Measurements from ENCODE around the gene SLC8A2. TPM values are rescaled to one million over a fixed set of nuclear protein-coding genes. Genes with fewer than 3 reads are reported as not detected.

Gene SLC8A2
- total RNA-seq, 4 donors from 2014 or later = not detected

DNA sequence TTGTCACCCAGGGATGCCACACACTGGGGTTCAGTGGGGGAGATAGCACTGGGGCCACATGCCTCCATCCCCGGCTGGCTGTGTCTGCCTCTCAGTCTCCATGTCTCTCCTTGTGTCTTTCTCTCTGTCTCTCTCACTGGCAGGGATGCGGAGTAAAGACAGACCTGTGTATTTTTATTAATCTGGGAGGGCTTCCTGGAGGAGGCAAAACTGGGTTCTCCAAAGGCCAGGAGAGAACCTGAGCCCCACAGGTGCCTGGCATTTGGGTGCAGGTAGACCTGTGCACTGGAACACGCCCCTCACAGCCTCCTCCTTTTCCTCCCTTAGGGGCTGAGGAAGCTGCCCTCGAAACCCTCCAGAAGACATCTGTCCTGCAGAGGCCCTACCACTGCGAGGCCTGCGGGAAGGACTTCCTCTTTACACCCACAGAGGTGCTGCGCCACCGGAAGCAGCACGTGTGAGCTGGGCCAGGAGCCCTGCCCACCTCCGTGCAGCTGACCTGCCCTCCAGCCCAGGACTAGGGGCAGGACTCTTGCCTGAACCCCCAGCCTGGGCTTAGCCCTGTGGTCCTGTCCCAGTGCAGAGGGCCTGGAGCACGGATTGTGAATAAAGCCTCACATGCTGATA lies 89.9 kb downstream of the SLC8A2 start:
- peaks cover 0 to 31% of the 10 kb centered on the region in 2 donors for H3K36me3 ChIP-seq
- in situ Hi-C loops (cut with MboI; ENCODE audit: low sequenced_read_pairs in 4 of 4) (no loop called here), intact Hi-C loops (cut with DNase I; ENCODE audit: low total_unique reads) (no loop called here)
- H3K4me3 ChIP-seq = no peak overlapping the region
- H3K27me3 ChIP-seq = peaks cover 0 to 7% (median 0%) of the 10 kb centered on the region in 3 donors
- DNase-seq (no peak), ATAC-seq (no peak)
- H3K9me3 ChIP-seq = no peaks in the 10 kb centered on the region
- no peak for TF ChIP-seq POLR2A (IDR thresholded peaks at IDR 0.05)
- peaks cover 0 to 8% of the 10 kb centered on the region in 2 donors for H3K4me1 ChIP-seq
- H3K27ac ChIP-seq = no peak overlapping the region

GRCh38 chr19:47381121-47381520 lies 90.6 kb downstream of the SLC8A2 start:
- Histone ChIP-seq H3K36me3 (peaks cover 0 to 37% of the 10 kb centered on the region in 2 donors), H3K27ac (no peak overlapping the region), H3K4me3 (no peak overlapping the region), H3K9me3 (no peaks in the 10 kb centered on the region), H3K4me1 (peaks cover 0 to 8% of the 10 kb centered on the region in 2 donors), H3K27me3 (peaks cover 0 to 7% (median 0%) of the 10 kb centered on the region in 3 donors)
- TF ChIP-seq POLR2A (IDR thresholded peaks at IDR 0.05) (no peak), CTCF (IDR thresholded peaks at IDR 0.05 in 4 of 5, conservative IDR thresholded peaks at IDR 0.05 in 1 of 5) (no peak)
- DNase-seq (no peak), ATAC-seq (no peak)
- in situ Hi-C loops (cut with MboI; ENCODE audit: low sequenced_read_pairs in 4 of 4) = no loop called here
- intact Hi-C loops (cut with DNase I; ENCODE audit: low total_unique reads) = no loop called here

DNA sequence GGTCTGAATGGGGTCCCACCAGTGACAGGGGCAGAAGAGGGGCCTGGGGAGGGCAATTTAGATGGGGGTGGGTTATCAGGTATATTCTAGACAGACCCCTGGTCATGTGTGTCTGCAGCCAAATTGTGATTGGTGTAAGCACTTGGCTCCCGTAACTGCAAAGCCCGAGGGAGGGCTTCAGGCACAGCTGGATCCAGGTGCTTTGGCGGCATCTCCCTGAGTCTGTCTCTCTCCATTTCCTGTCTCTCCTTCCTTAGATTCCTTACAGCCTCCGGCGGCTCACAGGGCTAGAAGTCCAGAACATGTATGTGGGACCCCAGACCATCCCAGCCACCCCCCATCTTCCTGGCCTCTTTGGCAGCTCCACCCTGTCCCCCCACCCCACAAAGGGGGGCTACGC lies 91.1 kb downstream of the SLC8A2 start:
- intact Hi-C loops (cut with DNase I; ENCODE audit: low total_unique reads) = no loop called here
- in situ Hi-C loops (cut with MboI; ENCODE audit: low sequenced_read_pairs in 4 of 4) = no loop called here
- H3K27ac ChIP-seq = no peak overlapping the region

GRCh38 chr19:47379381-47379938 lies 92.2 kb downstream of the SLC8A2 start:
- H3K4me3 ChIP-seq = no peak overlapping the region
- in situ Hi-C loops (cut with MboI; ENCODE audit: low sequenced_read_pairs in 4 of 4) (no loop called here), intact Hi-C loops (cut with DNase I; ENCODE audit: low total_unique reads) (no loop called here)
- no peaks in the 10 kb centered on the region for H3K9me3 ChIP-seq
- no peak for TF ChIP-seq CTCF (IDR thresholded peaks at IDR 0.05 in 4 of 5, conservative IDR thresholded peaks at IDR 0.05 in 1 of 5)
- H3K36me3 ChIP-seq = peaks cover 0 to 54% of the 10 kb centered on the region in 2 donors
- H3K27me3 ChIP-seq = no peaks in the 10 kb centered on the region
- DNase-seq (peak in 1 of 2 donors; percentile 71), ATAC-seq (peak; percentile 49 to 60)
- no peak overlapping the region for H3K27ac ChIP-seq
- peaks cover 0 to 8% of the 10 kb centered on the region in 2 donors for H3K4me1 ChIP-seq

More for the DNA sequence above, 91.1 kb downstream of the SLC8A2 start:
- ATAC-seq (no peak), DNase-seq (no peak)
- Histone ChIP-seq H3K4me1 (peaks cover 0 to 8% of the 10 kb centered on the region in 2 donors), H3K27me3 (peaks cover 0 to 3% (median 0%) of the 10 kb centered on the region in 3 donors), H3K36me3 (peaks cover 0 to 43% of the 10 kb centered on the region in 2 donors), H3K4me3 (no peak overlapping the region), H3K9me3 (no peaks in the 10 kb centered on the region)
- TF ChIP-seq POLR2A (IDR thresholded peaks at IDR 0.05) (no peak), CTCF (IDR thresholded peaks at IDR 0.05 in 4 of 5, conservative IDR thresholded peaks at IDR 0.05 in 1 of 5) (no peak)

GRCh38 chr19:47378246-47378645 lies 93.4 kb downstream of the SLC8A2 start:
- no peak for TF ChIP-seq CTCF (IDR thresholded peaks at IDR 0.05 in 4 of 5, conservative IDR thresholded peaks at IDR 0.05 in 1 of 5)
- TF ChIP-seq POLR2A (IDR thresholded peaks at IDR 0.05) = no peak
- Histone ChIP-seq H3K27me3 (no peaks in the 10 kb centered on the region), H3K4me1 (peaks cover 0 to 8% of the 10 kb centered on the region in 2 donors), H3K27ac (no peak overlapping the region), H3K36me3 (peaks cover 0 to 66% of the 10 kb centered on the region in 2 donors), H3K9me3 (no peaks in the 10 kb centered on the region), H3K4me3 (no peak overlapping the region)
- intact Hi-C loops (cut with DNase I; ENCODE audit: low total_unique reads) = no loop called here
- DNase-seq (no peak), ATAC-seq (no peak)
- in situ Hi-C loops (cut with MboI; ENCODE audit: low sequenced_read_pairs in 4 of 4) = no loop called here

Other genes starting within 250 kb of the SLC8A2 start
- 1 to 10 TPM; 3.4 to 7.6 (median 4.2) TPM for gene BBC3, start 240.7 kb downstream of the SLC8A2 start, total RNA-seq
- gene CCDC9, start 215.4 kb downstream of the SLC8A2 start, total RNA-seq = 10 to 100 TPM; 13.1 to 22.7 (median 18.5) TPM
- gene INAFM1, start 197.0 kb downstream of the SLC8A2 start, total RNA-seq = 1 to 10 TPM; 3.9 to 8.5 (median 7.2) TPM
- gene C5AR1, start 162.0 kb downstream of the SLC8A2 start, total RNA-seq = 1 to 10 TPM in 3 of 4 donors, under 1 TPM in 1; 0.27 to 3.7 (median 2.1) TPM
- gene C5AR2, start 139.7 kb downstream of the SLC8A2 start, total RNA-seq = under 1 TPM; 0.15 to 0.97 (median 0.32) TPM
- gene DHX34, start 122.6 kb downstream of the SLC8A2 start, total RNA-seq = 10 to 100 TPM; 14.3 to 19.3 (median 14.7) TPM
- gene MEIS3, start 52.4 kb downstream of the SLC8A2 start, total RNA-seq = 1 to 10 TPM in 3 of 4 donors, under 1 TPM in 1; 0.24 to 5.4 (median 2.2) TPM
- gene KPTN, start 12.3 kb upstream of the SLC8A2 start, total RNA-seq = 1 to 10 TPM in 3 of 4 donors, under 1 TPM in 1; 0.91 to 6.4 (median 3.9) TPM
- 100 to 1,000 TPM; 127 to 272 (median 212) TPM for gene NAPA, start 43.2 kb upstream of the SLC8A2 start, total RNA-seq
- not detected for gene ZNF541, start 101.3 kb upstream of the SLC8A2 start, total RNA-seq
- 10 to 100 TPM in 3 of 4 donors, 1 to 10 TPM in 1; 8.4 to 35.2 (median 28.7) TPM for gene BICRA, start 137.2 kb upstream of the SLC8A2 start, total RNA-seq
- 10 to 100 TPM; 10.9 to 46.6 (median 33.8) TPM for gene EHD2, start 241.5 kb upstream of the SLC8A2 start, total RNA-seq

Measured in gastrocnemius medialis (tissue), 4 donors.